Measurements from ENCODE around the gene CNOT2. TPM values are rescaled to one million over a fixed set of nuclear protein-coding genes. Genes with fewer than 3 reads are reported as not detected.

CNOT2 gene
- polyA plus RNA-seq, 1 of the 3 experiments (the other 2 are of a cell fraction) = 45.3 TPM

GRCh38 chr12:70403826-70404225 lies 160.6 kb downstream of the CNOT2 start:
- ChIA-PET POLR2A (no interaction called here), CTCF (interaction anchor here (0.6 to 1.4 kb wide), 2 partner anchors 14 to 445 kb away, joined by 3 to 4 read pairs; no protein-coding TSS in a partner anchor)
- Histone ChIP-seq H3K79me2 (ENCODE audit: insufficient read depth) (no peaks in the 10 kb centered on the region), H3K4me1 (ENCODE audit: control insufficient read depth in 1 of 2, insufficient read depth in 2 of 2, low read depth in 1 of 2, low read length in 1 of 2) (no peaks in the 10 kb centered on the region), H3K27ac (ENCODE audit: low read depth in 2 of 2, low read length in 1 of 2) (no peak overlapping the region), H3K9me2 (no peaks in the 10 kb centered on the region), H3F3A (replicated peaks; ENCODE audit: insufficient read depth) (no peaks in the 10 kb centered on the region), H3K4me3 (ENCODE audit: low read depth in 2 of 2, low read length in 1 of 2) (no peak overlapping the region), H3K9ac (no peak overlapping the region), H3K27me3 (ENCODE audit: insufficient read depth) (no peaks in the 10 kb centered on the region), H3K36me3 (replicated peaks in 1 of 2; ENCODE audit: control insufficient read depth in 1 of 2, insufficient read depth in 2 of 2, low read length in 1 of 2) (no peaks in the 10 kb centered on the region), H3K4me2 (no peak overlapping the region), H4K20me1 (ENCODE audit: insufficient read depth) (no peaks in the 10 kb centered on the region), H3K9me3 (no peaks in the 10 kb centered on the region), H2AFZ (ENCODE audit: low read depth) (no peak overlapping the region)
- no peak for DNase-seq
- TF ChIP-seq NFIC (IDR thresholded peaks at IDR 0.05; ENCODE audit: borderline replicate concordance) (no peak), TAF1 (IDR thresholded peaks at IDR 0.05; ENCODE audit: borderline replicate concordance, low read depth, low read length) (no peak), GATA2 (CRISPR knock-in tag; IDR thresholded peaks at IDR 0.05) (no peak), GABPA (IDR thresholded peaks at IDR 0.05; ENCODE audit: low read depth) (no peak), FOXJ3 (CRISPR knock-in tag; IDR thresholded peaks at IDR 0.05) (no peak), SIN3A (IDR thresholded peaks at IDR 0.05; ENCODE audit: borderline replicate concordance, low read depth, low read length) (no peak), ELF1 (IDR thresholded peaks at IDR 0.05) (no peak), RAD21 (IDR thresholded peaks at IDR 0.05; ENCODE audit: low read length) (no peak), USF2 (IDR thresholded peaks at IDR 0.05; ENCODE audit: borderline replicate concordance, low read depth, low read length) (no peak), CHD2 (IDR thresholded peaks at IDR 0.05; ENCODE audit: low read length, partially characterized antibody) (no peak), EP300 (IDR thresholded peaks at IDR 0.05; ENCODE audit: borderline replicate concordance in 1 of 2, low read depth in 1 of 2, low read length in 1 of 2) (no peak), TEAD4 (IDR thresholded peaks at IDR 0.05; ENCODE audit: borderline replicate concordance, insufficient read depth) (no peak), SMC3 (IDR thresholded peaks at IDR 0.05; ENCODE audit: low read depth, low read length) (no peak)

Other genes starting within 250 kb of the CNOT2 start
- 0.74 and 1.0 TPM in 2 replicates for gene KCNMB4, start 122.9 kb downstream of the CNOT2 start, polyA plus RNA-seq (2012; rRNA removed)

Data from SK-N-SH (cell line).